Measurements from ENCODE around the gene GART.
"Not testable (repeated sequence)": the region's sequence is repeated elsewhere in the genome, so short reads cannot be mapped to it uniquely, and the experiment has no call there.

Gene GART

GRCh38 chr21:33478935-33479678 lies 62.8 kb downstream of the GART start:
- H2BK15ac ChIP-seq (replicated peaks; ENCODE audit: low read depth) = no peak overlapping the region
- H3K4me3 ChIP-seq (ENCODE audit: low read length) = peak overlapping the region; percentile 85
- peak overlapping the region; percentile 86 for H3K9ac ChIP-seq (ENCODE audit: low read length)
- peak overlapping the region; percentile 80 for H3K23ac ChIP-seq (ENCODE audit: low read length)
- DNase-seq = peak; percentile 44
- no CpG with 5 or more reads among the region's 68 CpGs for WGBS (ENCODE audit: extremely low coverage, insufficient coverage, low lambda C conversion rate)
- no peaks in the 10 kb centered on the region for H3K36me3 ChIP-seq (ENCODE audit: control insufficient read depth, insufficient read depth, low read length)
- H3K27ac ChIP-seq (ENCODE audit: low read depth, low read length) = peak overlapping the region; percentile 86
- no peaks in the 10 kb centered on the region for H3K79me1 ChIP-seq (ENCODE audit: low read length)
- H4K8ac ChIP-seq (ENCODE audit: low read depth, low read length) = no peak overlapping the region
- H3K4ac ChIP-seq (ENCODE audit: low read depth, low read length) = peak overlapping the region; percentile 60
- H3K56ac ChIP-seq (ENCODE audit: low read length) = peak overlapping the region; percentile 92
- no peaks in the 10 kb centered on the region for H3K27me3 ChIP-seq (ENCODE audit: insufficient read depth, low read length, poor library complexity)
- peak overlapping the region; percentile 87 for H3K4me2 ChIP-seq (ENCODE audit: low read length)
- H2BK120ac ChIP-seq (ENCODE audit: low read depth, low read length) = no peak overlapping the region
- no peaks in the 10 kb centered on the region for H3K79me2 ChIP-seq (ENCODE audit: control insufficient read depth, insufficient read depth, low read length)
- no peak overlapping the region for H2BK5ac ChIP-seq (ENCODE audit: low read length)
- H3K18ac ChIP-seq (ENCODE audit: low read length) = peak overlapping the region; percentile 88
- no peak overlapping the region for H2AK5ac ChIP-seq (ENCODE audit: low read length)
- H3K4me1 ChIP-seq (ENCODE audit: control insufficient read depth, low read depth, low read length) = no peaks in the 10 kb centered on the region
- no peak overlapping the region for H4K5ac ChIP-seq (ENCODE audit: low read length)

GRCh38 chr21:33478182-33478581 lies 63.7 kb downstream of the GART start:
- Histone ChIP-seq H3K4me2 (ENCODE audit: low read length) (peak overlapping the region; percentile 87), H3K79me2 (ENCODE audit: control insufficient read depth, insufficient read depth, low read length) (no peaks in the 10 kb centered on the region), H3K4ac (ENCODE audit: low read depth, low read length) (no peak overlapping the region), H2BK5ac (ENCODE audit: low read length) (no peak overlapping the region), H3K4me1 (ENCODE audit: control insufficient read depth, low read depth, low read length) (no peaks in the 10 kb centered on the region), H3K79me1 (ENCODE audit: low read length) (no peaks in the 10 kb centered on the region), H3K56ac (ENCODE audit: low read length) (no peak overlapping the region), H3K9ac (ENCODE audit: low read length) (peak overlapping the region; percentile 86), H2BK15ac (replicated peaks; ENCODE audit: low read depth) (no peak overlapping the region), H3K27ac (ENCODE audit: low read depth, low read length) (no peak overlapping the region), H4K8ac (ENCODE audit: low read depth, low read length) (no peak overlapping the region), H2AK5ac (ENCODE audit: low read length) (no peak overlapping the region), H3K27me3 (ENCODE audit: insufficient read depth, low read length, poor library complexity) (no peaks in the 10 kb centered on the region), H3K36me3 (ENCODE audit: control insufficient read depth, insufficient read depth, low read length) (no peaks in the 10 kb centered on the region), H3K4me3 (ENCODE audit: low read length) (no peak overlapping the region), H4K5ac (ENCODE audit: low read length) (no peak overlapping the region), H3K18ac (ENCODE audit: low read length) (no peak overlapping the region), H2BK120ac (ENCODE audit: low read depth, low read length) (no peak overlapping the region), H3K23ac (ENCODE audit: low read length) (no peak overlapping the region)
- DNase-seq = peak; percentile 0
- no CpG with 5 or more reads among the region's 9 CpGs for WGBS (ENCODE audit: extremely low coverage, insufficient coverage, low lambda C conversion rate)

GRCh38 chr21:33477066-33477465 lies 64.9 kb downstream of the GART start:
- Histone ChIP-seq H3K56ac (ENCODE audit: low read length) (no peak overlapping the region), H2BK120ac (ENCODE audit: low read depth, low read length) (no peak overlapping the region), H3K23ac (ENCODE audit: low read length) (no peak overlapping the region), H4K8ac (ENCODE audit: low read depth, low read length) (no peak overlapping the region), H3K4ac (ENCODE audit: low read depth, low read length) (no peak overlapping the region), H2BK5ac (ENCODE audit: low read length) (no peak overlapping the region), H3K27ac (ENCODE audit: low read depth, low read length) (no peak overlapping the region), H3K9ac (ENCODE audit: low read length) (no peak overlapping the region), H3K79me1 (ENCODE audit: low read length) (no peaks in the 10 kb centered on the region), H3K4me3 (ENCODE audit: low read length) (no peak overlapping the region), H2AK5ac (ENCODE audit: low read length) (no peak overlapping the region), H3K79me2 (ENCODE audit: control insufficient read depth, insufficient read depth, low read length) (no peaks in the 10 kb centered on the region), H2BK15ac (replicated peaks; ENCODE audit: low read depth) (no peak overlapping the region), H3K4me1 (ENCODE audit: control insufficient read depth, low read depth, low read length) (no peaks in the 10 kb centered on the region), H3K36me3 (ENCODE audit: control insufficient read depth, insufficient read depth, low read length) (no peaks in the 10 kb centered on the region), H3K4me2 (ENCODE audit: low read length) (no peak overlapping the region), H4K5ac (ENCODE audit: low read length) (no peak overlapping the region), H3K27me3 (ENCODE audit: insufficient read depth, low read length, poor library complexity) (no peaks in the 10 kb centered on the region), H3K18ac (ENCODE audit: low read length) (no peak overlapping the region)
- no peak for DNase-seq
- WGBS (ENCODE audit: extremely low coverage, insufficient coverage, low lambda C conversion rate) = no CpG with 5 or more reads among the region's 7 CpGs

- no CpG with 5 or more reads among the region's 3 CpGs for WGBS (ENCODE audit: extremely low coverage, insufficient coverage, low lambda C conversion rate)
Observed at GRCh38 chr21:33473344-33473743, 68.6 kb downstream of the GART start.

GRCh38 chr21:33470701-33471100 lies 71.2 kb downstream of the GART start:
- H3K4me2 ChIP-seq (ENCODE audit: low read length) = no peak overlapping the region
- no peaks in the 10 kb centered on the region for H3K79me2 ChIP-seq (ENCODE audit: control insufficient read depth, insufficient read depth, low read length)
- H2BK120ac ChIP-seq (ENCODE audit: low read depth, low read length) = no peak overlapping the region
- H3K4me1 ChIP-seq (ENCODE audit: control insufficient read depth, low read depth, low read length) = no peaks in the 10 kb centered on the region
- H3K18ac ChIP-seq (ENCODE audit: low read length) = no peak overlapping the region
- no peak overlapping the region for H3K23ac ChIP-seq (ENCODE audit: low read length)
- H3K9ac ChIP-seq (ENCODE audit: low read length) = no peak overlapping the region
- H4K8ac ChIP-seq (ENCODE audit: low read depth, low read length) = no peak overlapping the region
- H2AK5ac ChIP-seq (ENCODE audit: low read length) = no peak overlapping the region
- H3K27ac ChIP-seq (ENCODE audit: low read depth, low read length) = no peak overlapping the region
- no peak for DNase-seq
- no peak overlapping the region for H3K4me3 ChIP-seq (ENCODE audit: low read length)
- no peak overlapping the region for H2BK15ac ChIP-seq (replicated peaks; ENCODE audit: low read depth)
- H2BK5ac ChIP-seq (ENCODE audit: low read length) = no peak overlapping the region
- no CpG with 5 or more reads among the region's 2 CpGs for WGBS (ENCODE audit: extremely low coverage, insufficient coverage, low lambda C conversion rate)
- H3K4ac ChIP-seq (ENCODE audit: low read depth, low read length) = no peak overlapping the region
- no peak overlapping the region for H4K5ac ChIP-seq (ENCODE audit: low read length)
- H3K79me1 ChIP-seq (ENCODE audit: low read length) = peaks cover 2% of the 10 kb centered on the region
- H3K36me3 ChIP-seq (ENCODE audit: control insufficient read depth, insufficient read depth, low read length) = no peaks in the 10 kb centered on the region
- no peaks in the 10 kb centered on the region for H3K27me3 ChIP-seq (ENCODE audit: insufficient read depth, low read length, poor library complexity)
- no peak overlapping the region for H3K56ac ChIP-seq (ENCODE audit: low read length)

More at GRCh38 chr21:33473344-33473743, 68.6 kb downstream of the GART start:
- Histone ChIP-seq H2BK120ac (ENCODE audit: low read depth, low read length) (no peak overlapping the region), H3K4me2 (ENCODE audit: low read length) (no peak overlapping the region), H4K5ac (ENCODE audit: low read length) (no peak overlapping the region), H3K4me1 (ENCODE audit: control insufficient read depth, low read depth, low read length) (no peaks in the 10 kb centered on the region), H3K79me2 (ENCODE audit: control insufficient read depth, insufficient read depth, low read length) (no peaks in the 10 kb centered on the region), H3K27ac (ENCODE audit: low read depth, low read length) (no peak overlapping the region), H3K36me3 (ENCODE audit: control insufficient read depth, insufficient read depth, low read length) (no peaks in the 10 kb centered on the region), H2AK5ac (ENCODE audit: low read length) (no peak overlapping the region), H3K9ac (ENCODE audit: low read length) (no peak overlapping the region), H3K23ac (ENCODE audit: low read length) (no peak overlapping the region), H2BK5ac (ENCODE audit: low read length) (no peak overlapping the region), H3K4me3 (ENCODE audit: low read length) (no peak overlapping the region), H3K27me3 (ENCODE audit: insufficient read depth, low read length, poor library complexity) (no peaks in the 10 kb centered on the region), H3K56ac (ENCODE audit: low read length) (no peak overlapping the region), H3K18ac (ENCODE audit: low read length) (no peak overlapping the region), H3K79me1 (ENCODE audit: low read length) (peaks cover 2% of the 10 kb centered on the region), H4K8ac (ENCODE audit: low read depth, low read length) (no peak overlapping the region), H2BK15ac (replicated peaks; ENCODE audit: low read depth) (no peak overlapping the region), H3K4ac (ENCODE audit: low read depth, low read length) (no peak overlapping the region)
- DNase-seq = no peak

GRCh38 chr21:33469183-33469582 lies 72.7 kb downstream of the GART start:
- not testable (repeated sequence) for H2BK5ac ChIP-seq (ENCODE audit: low read length); H3K4me2 ChIP-seq (ENCODE audit: low read length); H4K5ac ChIP-seq (ENCODE audit: low read length); H3K27me3 ChIP-seq (ENCODE audit: insufficient read depth, low read length, poor library complexity); H3K56ac ChIP-seq (ENCODE audit: low read length); H2BK15ac ChIP-seq (replicated peaks; ENCODE audit: low read depth); H2BK120ac ChIP-seq (ENCODE audit: low read depth, low read length); H3K27ac ChIP-seq (ENCODE audit: low read depth, low read length); H3K79me2 ChIP-seq (ENCODE audit: control insufficient read depth, insufficient read depth, low read length); H4K8ac ChIP-seq (ENCODE audit: low read depth, low read length); H3K9ac ChIP-seq (ENCODE audit: low read length); H3K4ac ChIP-seq (ENCODE audit: low read depth, low read length); H3K23ac ChIP-seq (ENCODE audit: low read length); H3K18ac ChIP-seq (ENCODE audit: low read length); H3K4me3 ChIP-seq (ENCODE audit: low read length); H3K36me3 ChIP-seq (ENCODE audit: control insufficient read depth, insufficient read depth, low read length); H3K79me1 ChIP-seq (ENCODE audit: low read length); H3K4me1 ChIP-seq (ENCODE audit: control insufficient read depth, low read depth, low read length); H2AK5ac ChIP-seq (ENCODE audit: low read length); DNase-seq
- WGBS (ENCODE audit: extremely low coverage, insufficient coverage, low lambda C conversion rate) = no CpG with 5 or more reads among the region's 4 CpGs
